IMR-90 (cell line): ENCODE measurements around the gene VAV3.

Source experiments
- BHLHE40 ChIP-seq: fragments of 150-350 bp; IDR thresholded peaks from 2 replicates; pipeline ENCODE4 v1.6.1; 2016; ENCODE audit warnings: mild to moderate bottlenecking, low read depth, low read length
- FOS ChIP-seq: fragments of 150-350 bp; IDR thresholded peaks from 2 replicates; pipeline ENCODE4 v1.6.1; 2016; ENCODE audit warnings: low read depth, low read length
- MXI1 ChIP-seq: IDR thresholded peaks from 2 replicates; pipeline ENCODE4 v1.6.1; 2012; ENCODE audit warnings: low read depth, mild to moderate bottlenecking, low read length, moderate library complexity, borderline replicate concordance
- POLR2A ChIP-seq: IDR thresholded peaks from 2 replicates; pipeline ENCODE4 v1.6.1; 2012; ENCODE audit warnings: mild to moderate bottlenecking, low read depth, low read length
- RAD21 ChIP-seq: IDR thresholded peaks from 2 replicates; pipeline ENCODE4 v1.6.1; 2012; ENCODE audit warnings: low read length, improper control_type of control experiment
- RCOR1 ChIP-seq: IDR thresholded peaks from 2 replicates; pipeline ENCODE4 v1.6.1; 2012; ENCODE audit warnings: mild to moderate bottlenecking, low read length, improper control_type of control experiment; ENCODE audit not compliant: insufficient replicate concordance
- RFX5 ChIP-seq: IDR thresholded peaks from 2 replicates; pipeline ENCODE4 v1.8.0; 2012; ENCODE audit warnings: low read depth, mild to moderate bottlenecking, low read length, moderate library complexity
- SMC3 ChIP-seq: fragments of 150-350 bp; IDR thresholded peaks from 2 replicates; pipeline ENCODE4 v1.6.1; 2016; ENCODE audit warnings: low read depth, mild to moderate bottlenecking, antibody characterized with exemption, low read length, moderate library complexity
- USF2 ChIP-seq: fragments of 150-350 bp; IDR thresholded peaks from 2 replicates; pipeline ENCODE4 v1.6.1; 2017; ENCODE audit warnings: mild to moderate bottlenecking, antibody characterized with exemption, low read length, low read depth
- TF ChIP-seq, protein P1 (sequence below): conservative IDR thresholded peaks from 2 replicates; pipeline ENCODE4 v1.5.1; 2012; ENCODE audit warnings: mild to moderate bottlenecking, low read depth, low read length, improper control_type of control experiment

GRCh38 chr1:107793896-107794453 lies 171.0 kb downstream of the VAV3 start:
- TF ChIP-seq, protein P1, sequence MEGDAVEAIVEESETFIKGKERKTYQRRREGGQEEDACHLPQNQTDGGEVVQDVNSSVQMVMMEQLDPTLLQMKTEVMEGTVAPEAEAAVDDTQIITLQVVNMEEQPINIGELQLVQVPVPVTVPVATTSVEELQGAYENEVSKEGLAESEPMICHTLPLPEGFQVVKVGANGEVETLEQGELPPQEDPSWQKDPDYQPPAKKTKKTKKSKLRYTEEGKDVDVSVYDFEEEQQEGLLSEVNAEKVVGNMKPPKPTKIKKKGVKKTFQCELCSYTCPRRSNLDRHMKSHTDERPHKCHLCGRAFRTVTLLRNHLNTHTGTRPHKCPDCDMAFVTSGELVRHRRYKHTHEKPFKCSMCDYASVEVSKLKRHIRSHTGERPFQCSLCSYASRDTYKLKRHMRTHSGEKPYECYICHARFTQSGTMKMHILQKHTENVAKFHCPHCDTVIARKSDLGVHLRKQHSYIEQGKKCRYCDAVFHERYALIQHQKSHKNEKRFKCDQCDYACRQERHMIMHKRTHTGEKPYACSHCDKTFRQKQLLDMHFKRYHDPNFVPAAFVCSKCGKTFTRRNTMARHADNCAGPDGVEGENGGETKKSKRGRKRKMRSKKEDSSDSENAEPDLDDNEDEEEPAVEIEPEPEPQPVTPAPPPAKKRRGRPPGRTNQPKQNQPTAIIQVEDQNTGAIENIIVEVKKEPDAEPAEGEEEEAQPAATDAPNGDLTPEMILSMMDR, result no peak
- TF ChIP-seq BHLHE40 (no peak), RFX5 (no peak), RCOR1 (no peak), MXI1 (no peak), USF2 (no peak), POLR2A (no peak), RAD21 (no peak), FOS (no peak), SMC3 (no peak)
